ENCODE data around the gene IL5. TPM values are rescaled to one million over a fixed set of nuclear protein-coding genes. Genes with fewer than 3 reads are reported as not detected.
"Not testable (repeated sequence)": the region's sequence is repeated elsewhere in the genome, so short reads cannot be mapped to it uniquely, and the experiment has no call there.

The IL5 gene
- total RNA-seq, 2 experiments from 2014 or later: 4.1 to 5.0 TPM

GRCh38 chr5:132557478-132558172, 14.3 kb upstream of the IL5 start:
- POLR2A ChIA-PET: interaction anchor here (1.1 to 1.3 kb wide), 3 partner anchors 9 to 84 kb away, joined by 3 to 7 read pairs (median 3); no protein-coding TSS in a partner anchor
- CTCF ChIA-PET: interaction anchor here (0.6 to 1.0 kb wide), 4 partner anchors 30 to 190 kb away, joined by 3 to 6 read pairs (median 3); partner anchors contain the start of gene CCNI2
- Mint-ChIP-seq H3K27ac (peak overlapping the region; percentile 94), H3K4me1 (ENCODE audit: low read depth) (peaks cover 19% of the 10 kb centered on the region), H3K27me3 (no peaks in the 10 kb centered on the region), H3K36me3 (peaks cover 7% of the 10 kb centered on the region), H3K4me3 (peak overlapping the region; percentile 99), H3K9me3 (no peaks in the 10 kb centered on the region)
- peak; percentile 46 for DNase-seq
- intact Hi-C loops (cut with micrococcal nuclease): loop anchor here (1.0 to 5.0 kb wide), 4 partner anchors 11 to 180 kb away; partner anchors contain the start of gene KIF3A

DNA sequence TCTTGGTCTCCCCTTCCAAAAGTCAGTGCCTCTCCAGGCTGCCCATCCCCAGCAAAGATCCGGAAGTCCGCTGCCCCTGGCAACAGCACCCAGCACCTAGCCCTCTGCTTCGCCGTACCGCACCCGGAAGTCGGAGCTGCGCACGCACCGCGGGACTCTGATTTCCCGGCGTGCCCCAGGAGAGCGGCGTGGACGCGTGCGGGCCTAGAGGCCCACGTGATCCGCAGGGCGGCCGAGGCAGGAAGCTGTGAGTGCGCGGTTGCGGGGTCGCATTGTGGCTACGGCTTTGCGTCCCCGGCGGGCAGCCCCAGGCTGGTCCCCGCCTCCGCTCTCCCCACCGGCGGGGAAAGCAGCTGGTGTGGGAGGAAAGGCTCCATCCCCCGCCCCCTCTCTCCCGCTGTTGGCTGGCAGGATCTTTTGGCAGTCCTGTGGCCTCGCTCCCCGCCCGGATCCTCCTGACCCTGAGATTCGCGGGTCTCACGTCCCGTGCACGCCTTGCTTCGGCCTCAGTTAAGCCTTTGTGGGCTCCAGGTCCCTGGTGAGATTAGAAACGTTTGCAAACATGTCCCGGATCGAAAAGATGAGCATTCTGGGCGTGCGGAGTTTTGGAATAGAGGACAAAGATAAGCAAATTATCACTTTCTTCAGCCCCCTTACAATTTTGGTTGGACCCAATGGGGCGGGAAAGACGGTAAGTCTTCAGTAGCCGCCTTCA, 13.6 kb upstream of the IL5 start, which contains the start of gene RAD50:
Gene RAD50, plus strand, starts transcription at position 215 of the 715 bp plus-strand sequence. Its CDS starts 348 bp downstream, at position 563.
- intact Hi-C loops (cut with micrococcal nuclease): loop anchor here (1.0 to 5.0 kb wide), 4 partner anchors 11 to 180 kb away; partner anchors contain the start of gene KIF3A
- Mint-ChIP-seq H3K27ac (peak within 1 kb of the TSS; percentile 94), H3K4me1 (ENCODE audit: low read depth) (peaks cover 19% of the 10 kb centered on the region), H3K36me3 (peaks cover 7% of the 10 kb centered on the region), H3K4me3 (peak within 1 kb of the TSS; percentile 99), H3K27me3 (no peaks in the 10 kb centered on the region), H3K9me3 (no peaks in the 10 kb centered on the region)
- ChIA-PET CTCF (interaction anchor here (0.6 to 1.0 kb wide), 4 partner anchors 9 to 190 kb away, joined by 3 to 6 read pairs (median 3); partner anchors contain the start of gene CCNI2), POLR2A (interaction anchor here (1.0 to 1.3 kb wide), 4 partner anchors 8 to 118 kb away, joined by 3 to 7 read pairs (median 3); no protein-coding TSS in a partner anchor)
- DNase-seq: peak; percentile 96

DNA sequence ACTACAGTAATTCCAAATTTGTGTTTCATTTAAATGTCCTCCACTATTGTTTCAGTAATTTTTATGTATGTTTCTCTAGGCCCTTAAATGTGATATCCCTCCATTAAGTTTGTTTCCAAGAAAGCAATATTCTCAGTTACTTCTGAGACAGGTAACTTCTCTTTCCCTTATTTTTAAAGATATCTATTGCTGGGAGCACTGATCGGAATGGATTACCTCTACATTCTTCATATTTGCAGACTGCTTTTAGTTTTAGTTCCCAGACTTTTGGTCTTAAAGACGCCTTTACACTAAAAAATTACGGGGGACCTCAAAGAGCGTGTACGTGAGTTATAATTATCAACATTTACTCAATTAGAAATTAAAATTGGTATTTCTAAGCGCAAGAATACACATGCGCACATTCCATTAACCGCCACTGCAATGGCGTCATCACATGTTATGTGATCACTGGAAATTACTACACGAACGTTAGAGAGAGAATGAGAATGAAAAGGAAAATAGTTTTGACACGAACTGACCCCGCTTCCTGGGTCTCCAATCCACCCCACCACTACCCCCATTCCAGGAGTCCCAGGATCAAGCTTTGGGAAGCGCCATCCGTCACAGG, 12.9 kb upstream of the IL5 start:
- H3K27ac Mint-ChIP-seq: peak overlapping the region; percentile 94
- ChIA-PET POLR2A (interaction anchor here (1.0 to 1.3 kb wide), 4 partner anchors 7 to 118 kb away, joined by 3 to 7 read pairs (median 3); no protein-coding TSS in a partner anchor), CTCF (interaction anchor here (0.7 to 1.0 kb wide), 2 partner anchors 8 to 29 kb away, joined by 3 to 6 read pairs; no protein-coding TSS in a partner anchor)
- no peaks in the 10 kb centered on the region for H3K9me3 Mint-ChIP-seq
- H3K4me1 Mint-ChIP-seq (ENCODE audit: low read depth): peaks cover 19% of the 10 kb centered on the region
- H3K27me3 Mint-ChIP-seq: no peaks in the 10 kb centered on the region
- DNase-seq: no peak
- intact Hi-C loops (cut with micrococcal nuclease): loop anchor here (5.0 kb wide), 3 partner anchors 59 to 181 kb away; partner anchors contain the start of gene KIF3A
- peaks cover 7% of the 10 kb centered on the region for H3K36me3 Mint-ChIP-seq
- H3K4me3 Mint-ChIP-seq: peak overlapping the region; percentile 99

- intact Hi-C loops (cut with micrococcal nuclease): no loop called here
Measured at GRCh38 chr5:132549576-132549975, 6.3 kb upstream of the IL5 start.

DNA sequence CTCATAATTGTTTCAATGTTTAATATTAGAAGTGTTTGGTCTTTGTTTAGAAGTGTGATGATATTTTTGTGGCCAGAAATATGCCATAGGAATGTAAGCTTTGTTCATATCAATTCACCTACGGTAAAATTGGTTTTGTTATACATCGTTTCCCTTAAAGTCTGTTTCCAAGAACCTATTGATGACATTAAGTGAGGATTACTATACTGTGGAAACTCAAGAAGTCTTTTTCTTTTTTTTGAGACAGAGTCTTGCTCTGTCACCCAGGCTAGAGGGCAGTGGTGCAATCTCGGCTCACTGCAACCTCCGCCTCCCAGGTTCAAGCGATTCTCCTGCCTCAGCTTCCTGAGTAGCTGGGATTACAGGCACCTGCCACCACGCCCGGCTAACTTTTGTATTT, 5.5 kb upstream of the IL5 start:
- H3K27ac Mint-ChIP-seq; H3K27me3 Mint-ChIP-seq; intact Hi-C loops (cut with micrococcal nuclease); DNase-seq; H3K36me3 Mint-ChIP-seq; H3K4me3 Mint-ChIP-seq; H3K9me3 Mint-ChIP-seq: not testable (repeated sequence)
- CTCF ChIA-PET: interaction anchor here (0.7 to 5.5 kb wide), 4 partner anchors 8 to 43 kb away, joined by 3 to 25 read pairs (median 3); partner anchors contain the start of gene RAD50
- H3K4me1 Mint-ChIP-seq (ENCODE audit: low read depth): peaks cover 21% of the 10 kb centered on the region
- POLR2A ChIA-PET: interaction anchor here (0.7 kb wide), 1 partner anchor 8 kb away, joined by 3 read pairs; the partner anchor contains the start of gene RAD50

More at GRCh38 chr5:132549576-132549975, 6.3 kb upstream of the IL5 start:
- ChIA-PET POLR2A (no interaction called here), CTCF (no interaction called here)
- no peak for DNase-seq
- H3K9me3 Mint-ChIP-seq: no peaks in the 10 kb centered on the region
- H3K27me3 Mint-ChIP-seq: peaks cover 2% of the 10 kb centered on the region
- H3K36me3 Mint-ChIP-seq: no peaks in the 10 kb centered on the region
- peaks cover 17% of the 10 kb centered on the region for H3K4me1 Mint-ChIP-seq (ENCODE audit: low read depth)
- no peak overlapping the region for H3K27ac Mint-ChIP-seq
- H3K4me3 Mint-ChIP-seq: no peak overlapping the region

- ChIA-PET POLR2A (no interaction called here), CTCF (interaction anchor here (1.5 to 5.5 kb wide), 3 partner anchors 15 to 273 kb away, joined by 4 to 25 read pairs (median 5); no protein-coding TSS in a partner anchor)
- Mint-ChIP-seq H3K27me3 (peaks cover 7% of the 10 kb centered on the region), H3K9me3 (no peaks in the 10 kb centered on the region), H3K4me3 (no peak overlapping the region), H3K4me1 (ENCODE audit: low read depth) (peaks cover 25% of the 10 kb centered on the region), H3K27ac (no peak overlapping the region), H3K36me3 (no peaks in the 10 kb centered on the region)
- intact Hi-C loops (cut with micrococcal nuclease): no loop called here
- no peak for DNase-seq
Measured at GRCh38 chr5:132547269-132547668, 3.9 kb upstream of the IL5 start.

DNA sequence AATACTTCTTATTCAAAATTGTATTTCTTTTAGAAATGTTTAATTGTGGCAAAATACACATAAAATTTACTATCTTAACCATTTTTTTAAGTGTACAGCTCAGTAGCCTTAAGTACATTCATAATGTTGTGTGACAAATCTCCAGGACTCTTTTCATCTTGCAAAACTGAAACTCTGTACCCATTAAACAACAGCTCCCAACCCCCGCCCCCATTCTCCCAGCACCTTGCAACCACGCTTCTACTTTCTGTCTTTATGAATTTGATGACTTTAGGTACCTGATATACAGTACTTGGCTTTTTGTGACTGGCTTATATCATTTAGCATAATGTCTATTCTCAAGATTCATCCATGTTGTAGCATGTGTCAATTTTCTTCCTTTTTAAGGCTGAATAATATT, 2.8 kb upstream of the IL5 start:
- Mint-ChIP-seq H3K27me3 (peaks cover 7% of the 10 kb centered on the region), H3K27ac (no peak overlapping the region), H3K4me3 (no peak overlapping the region), H3K36me3 (no peaks in the 10 kb centered on the region), H3K4me1 (ENCODE audit: low read depth) (peaks cover 25% of the 10 kb centered on the region), H3K9me3 (no peaks in the 10 kb centered on the region)
- ChIA-PET POLR2A (interaction anchor here (0.7 kb wide), 1 partner anchor 129 kb away, joined by 4 read pairs; no protein-coding TSS in a partner anchor), CTCF (interaction anchor here (1.7 to 5.5 kb wide), 2 partner anchors 19 to 274 kb away, joined by 5 to 25 read pairs; no protein-coding TSS in a partner anchor)
- intact Hi-C loops (cut with micrococcal nuclease): loop anchor here (1.0 kb wide), 1 partner anchor 11 kb away; no protein-coding TSS in a partner anchor
- DNase-seq: peak; percentile 85

- Mint-ChIP-seq H3K27me3 (peaks cover 9% of the 10 kb centered on the region), H3K27ac (no peak overlapping the region), H3K4me3 (no peak overlapping the region), H3K36me3 (no peaks in the 10 kb centered on the region), H3K9me3 (no peaks in the 10 kb centered on the region), H3K4me1 (ENCODE audit: low read depth) (peaks cover 11% of the 10 kb centered on the region)
- POLR2A ChIA-PET: no interaction called here
- DNase-seq: no peak
- intact Hi-C loops (cut with micrococcal nuclease): no loop called here
- CTCF ChIA-PET: interaction anchor here (1.4 kb wide), 1 partner anchor 14 kb away, joined by 4 read pairs; no protein-coding TSS in a partner anchor
Measured at GRCh38 chr5:132540764-132541163, 2.6 kb downstream of the IL5 start.

DNA sequence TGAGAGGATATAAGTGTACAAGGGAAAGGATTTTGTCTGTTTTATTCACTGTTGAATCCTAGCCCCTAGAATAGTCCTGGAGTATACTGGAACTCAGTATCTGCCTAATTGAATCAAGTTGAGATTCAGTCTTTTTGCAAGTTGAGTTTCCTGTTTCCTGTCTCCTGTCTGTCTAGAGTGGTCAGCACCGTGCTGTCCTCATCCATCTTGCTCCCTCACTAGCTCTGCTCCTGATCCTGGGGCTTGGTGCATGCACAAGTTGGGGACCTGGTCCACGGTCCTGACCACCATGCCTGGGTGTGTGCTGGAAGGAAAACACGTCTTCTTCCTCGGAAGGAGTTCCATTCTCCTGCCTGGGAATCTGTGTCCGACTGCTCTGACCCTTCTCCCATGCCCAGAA, 3.2 kb downstream of the IL5 start:
- DNase-seq: no peak
- no peaks in the 10 kb centered on the region for H3K9me3 Mint-ChIP-seq
- H3K36me3 Mint-ChIP-seq: no peaks in the 10 kb centered on the region
- intact Hi-C loops (cut with micrococcal nuclease): no loop called here
- H3K27me3 Mint-ChIP-seq: peaks cover 14% of the 10 kb centered on the region
- peaks cover 8% of the 10 kb centered on the region for H3K4me1 Mint-ChIP-seq (ENCODE audit: low read depth)
- POLR2A ChIA-PET: no interaction called here
- H3K27ac Mint-ChIP-seq: no peak overlapping the region
- CTCF ChIA-PET: interaction anchor here (1.4 kb wide), 1 partner anchor 13 kb away, joined by 4 read pairs; no protein-coding TSS in a partner anchor
- no peak overlapping the region for H3K4me3 Mint-ChIP-seq

DNA sequence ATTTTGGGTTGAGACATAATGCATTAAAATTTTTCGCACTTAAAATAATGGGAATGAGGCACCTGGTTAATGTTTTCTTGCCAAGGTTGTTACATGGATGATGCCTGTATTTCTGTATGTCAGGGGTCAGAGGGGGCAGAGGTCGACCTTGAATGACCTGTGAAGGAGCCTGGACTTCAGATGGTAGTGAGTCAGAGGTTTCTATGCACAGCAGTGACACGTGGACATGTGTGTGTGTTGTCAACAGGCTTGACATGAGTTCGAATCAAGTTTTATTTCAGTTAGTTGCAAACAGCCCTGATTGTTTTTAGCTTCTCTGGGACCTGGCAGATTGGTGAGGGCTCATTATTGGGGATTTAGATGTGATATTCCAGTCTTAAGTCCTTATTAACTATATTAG, 3.6 kb downstream of the IL5 start:
- intact Hi-C loops (cut with micrococcal nuclease): no loop called here
- Mint-ChIP-seq H3K4me1 (ENCODE audit: low read depth) (peaks cover 8% of the 10 kb centered on the region), H3K4me3 (no peak overlapping the region), H3K9me3 (no peaks in the 10 kb centered on the region), H3K36me3 (no peaks in the 10 kb centered on the region), H3K27me3 (peaks cover 17% of the 10 kb centered on the region), H3K27ac (no peak overlapping the region)
- CTCF ChIA-PET: interaction anchor here (1.4 kb wide), 1 partner anchor 13 kb away, joined by 4 read pairs; no protein-coding TSS in a partner anchor
- DNase-seq: no peak
- POLR2A ChIA-PET: no interaction called here

GRCh38 chr5:132530946-132531345, 12.4 kb downstream of the IL5 start:
- Mint-ChIP-seq H3K4me3 (no peak overlapping the region), H3K9me3 (no peaks in the 10 kb centered on the region), H3K36me3 (no peaks in the 10 kb centered on the region), H3K4me1 (ENCODE audit: low read depth) (peaks cover 26% of the 10 kb centered on the region), H3K27me3 (peaks cover 17% of the 10 kb centered on the region), H3K27ac (no peak overlapping the region)
- no peak for DNase-seq
- intact Hi-C loops (cut with micrococcal nuclease): no loop called here
- CTCF ChIA-PET: no interaction called here
- POLR2A ChIA-PET: interaction anchor here (1.0 kb wide), 1 partner anchor 110 kb away, joined by 3 read pairs; no protein-coding TSS in a partner anchor
